Esophagus muscularis mucosa (tissue), 4 donors: ENCODE measurements around the gene MOCS3. TPM values are rescaled to one million over a fixed set of nuclear protein-coding genes. Genes with fewer than 3 reads are reported as not detected.

ENCODE experiments used
- DNase-seq: peaks from one replicate; pipeline ENCODE4 v3.0.0-alpha.2; 2017; ENCODE audit errors: extremely low spot score
- H3K27ac ChIP-seq, 4 donors: fragments of 200-600 bp; sonication (generic); replicated peaks in 1 of 4; 1 replicate in 3 of 4; 2 replicates in 1 of 4; pipeline ENCODE4 v1.5.1; 2016 to 2019; ENCODE audit warnings: mild to moderate bottlenecking in 1 of 4
- H3K27me3 ChIP-seq, 4 donors: fragments of 200-600 bp; sonication (generic); one replicate each; pipeline versions ENCODE4 v1.5.1 to v1.6.0; 2016 to 2019
- H3K36me3 ChIP-seq, 4 donors: fragments of 200-600 bp; sonication (generic); one replicate each; pipeline ENCODE4 v1.5.1; 2016 to 2019
- H3K4me1 ChIP-seq, 4 donors: fragments of 200-600 bp; sonication (generic); one replicate each; pipeline ENCODE4 v1.5.1; 2016 to 2019
- H3K4me3 ChIP-seq, 4 donors: fragments of 200-600 bp; sonication (generic); 1 replicate in 2 of 4; 2 replicates in 2 of 4; pipeline ENCODE4 v1.5.1; 2016 to 2019; ENCODE audit warnings: mild to moderate bottlenecking in 4 of 4, moderate library complexity in 1 of 4
- H3K9me3 ChIP-seq, 4 donors: fragments of 200-600 bp; sonication (generic); 1 replicate in 3 of 4; 2 replicates in 1 of 4; pipeline ENCODE4 v1.5.1; 2016 to 2019
- CTCF ChIP-seq, 3 experiments: fragments of 200-600 bp in 2 of 3; fragments of 450-650 bp in 1 of 3; sonication (generic) in 2 of 3; IDR thresholded peaks; one replicate each; pipeline ENCODE4 v1.5.1; 2017 to 2019; ENCODE audit warnings: antibody characterized with exemption in 3 of 3, mild to moderate bottlenecking in 2 of 3, moderate library complexity in 1 of 3
- EP300 ChIP-seq: sonication (generic); formaldehyde crosslinking; IDR thresholded peaks from one replicate; pipeline ENCODE4 v1.6.1; 2017; ENCODE audit warnings: antibody characterized with exemption
- POLR2A ChIP-seq: fragments of 450-650 bp; IDR thresholded peaks from one replicate; pipeline ENCODE4 v1.6.1; 2017; ENCODE audit warnings: antibody characterized with exemption, moderate library complexity, mild to moderate bottlenecking, low read depth
- POLR2AphosphoS5 ChIP-seq, 2 donors: sonication (generic); formaldehyde crosslinking; IDR thresholded peaks; one replicate each; pipeline ENCODE4 v1.6.1; 2017; ENCODE audit warnings: antibody characterized with exemption in 2 of 2
- WGBS: methylation state at CpG from one replicate; pipeline ENCODE4 v1.1.5; 2018; 5-methylcytosine and 5-hydroxymethylcytosine counted together
- intact Hi-C: fragments of 100-400 bp; cut with DNase I; formaldehyde crosslinking; loops from one replicate; pipeline ENCODE4 v1.15.1; 2023
- total RNA-seq, 4 donors: library from RNA; depleted of rRNA; stranded (reverse); fragments of >200 nt; gene quantifications; one replicate each; pipeline versions ENCODE4 v1.1.0 to v1.2.1, GENCODE V29; 2016

MOCS3 gene
- total RNA-seq, 4 donors from 2014 or later: 2.9 to 6.2 (median 4.2) TPM

DNA sequence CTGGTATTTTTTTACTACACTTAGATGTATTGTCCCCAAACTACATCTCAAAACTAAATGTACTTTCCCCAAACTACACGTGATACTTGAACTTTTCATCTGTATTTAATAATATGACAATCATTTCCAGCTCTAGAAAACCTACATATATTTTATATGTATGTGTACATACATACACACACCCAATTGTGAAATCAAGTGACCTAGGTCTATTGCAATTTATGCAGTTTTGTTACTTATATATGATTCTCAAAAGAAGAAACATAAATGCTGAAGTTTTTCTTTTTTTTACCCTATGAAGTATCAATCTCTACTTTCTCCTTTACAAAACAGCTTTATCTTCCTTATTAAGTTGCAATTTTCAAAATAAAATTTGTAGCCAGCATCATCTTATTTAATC, 32.1 kb upstream of the MOCS3 start:
- H3K4me3 ChIP-seq: no peak overlapping the region
- H3K36me3 ChIP-seq: peaks cover 0 to 21% (median 3%) of the 10 kb centered on the region in 4 donors
- no peak for DNase-seq
- TF ChIP-seq EP300 (no peak), POLR2A (no peak), CTCF (IDR thresholded peaks at IDR 0.05) (no peak), POLR2AphosphoS5 (IDR thresholded peaks at IDR 0.05) (no peak)
- H3K4me1 ChIP-seq: peaks cover 44 to 87% (median 83%) of the 10 kb centered on the region in 4 donors
- H3K27me3 ChIP-seq: peaks cover 0 to under 1% (median 0%) of the 10 kb centered on the region in 4 donors
- intact Hi-C loops: no loop called here
- no peak overlapping the region for H3K27ac ChIP-seq
- H3K9me3 ChIP-seq: no peaks in the 10 kb centered on the region
- WGBS: 33% methylated on average over 1 of the region's 1 CpG

GRCh38 chr20:50928469-50928868, 30.1 kb upstream of the MOCS3 start:
- intact Hi-C loops: no loop called here
- 73% methylated on average over 5 of the region's 5 CpGs for WGBS
- DNase-seq: no peak
- H3K4me1 ChIP-seq: peaks cover 45 to 74% (median 73%) of the 10 kb centered on the region in 4 donors
- H3K27ac ChIP-seq: peak overlapping the region in 1 of 4 donors; percentile 78
- no peak for TF ChIP-seq EP300
- no peak for TF ChIP-seq POLR2A
- TF ChIP-seq POLR2AphosphoS5 (IDR thresholded peaks at IDR 0.05): no peak
- no peak for TF ChIP-seq CTCF (IDR thresholded peaks at IDR 0.05)
- H3K36me3 ChIP-seq: peaks cover 0 to 19% (median 3%) of the 10 kb centered on the region in 4 donors
- H3K9me3 ChIP-seq: no peaks in the 10 kb centered on the region
- H3K4me3 ChIP-seq: peak overlapping the region in 1 of 4 donors; percentile 94
- H3K27me3 ChIP-seq: peaks cover 0 to 4% (median 0%) of the 10 kb centered on the region in 4 donors

DNA sequence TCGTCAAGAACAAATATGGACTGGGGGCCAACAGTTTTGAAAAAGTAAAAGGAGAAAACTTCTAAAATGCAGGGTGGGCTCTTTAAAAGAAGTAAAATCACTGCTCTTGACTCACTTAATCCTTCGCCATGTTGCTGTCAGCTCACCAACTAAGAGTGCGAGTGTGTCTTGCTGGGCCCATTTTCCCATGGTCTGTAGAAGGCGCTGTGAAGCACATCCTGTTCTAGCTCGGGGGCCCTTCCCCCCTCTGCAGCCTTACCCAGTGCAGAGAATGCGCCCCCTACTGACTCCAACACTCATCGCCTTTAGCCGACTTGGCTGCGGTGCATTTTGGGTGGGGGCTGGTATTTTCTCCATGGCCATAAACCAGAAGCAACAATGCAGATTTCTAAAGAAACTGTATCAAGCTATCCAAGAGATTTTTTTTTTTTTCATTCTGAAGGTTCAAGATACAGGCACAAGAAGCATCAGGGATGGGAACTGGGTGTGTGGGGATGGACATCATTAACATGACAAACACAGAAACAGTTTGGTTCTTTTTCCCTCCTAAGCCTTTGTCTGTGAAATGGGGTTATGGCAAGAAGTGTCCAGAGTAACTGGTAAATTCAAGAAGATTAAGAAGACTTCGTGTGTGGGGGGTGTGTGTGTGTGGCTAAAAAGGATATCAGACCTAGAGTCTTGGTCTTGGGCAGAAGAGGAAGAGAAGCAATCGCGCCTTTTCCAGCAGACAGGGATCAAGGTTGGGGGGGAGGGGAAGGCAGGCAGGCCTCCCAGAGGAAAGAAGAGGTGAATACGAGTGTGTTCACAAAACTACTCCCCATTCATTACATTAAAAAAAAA, 29.1 kb upstream of the MOCS3 start:
- H3K4me3 ChIP-seq: peak overlapping the region; percentile 73 to 94 (median 87)
- H3K27me3 ChIP-seq: peaks cover 0 to 4% (median 0%) of the 10 kb centered on the region in 4 donors
- H3K27ac ChIP-seq: peak overlapping the region; percentile 78 to 99 (median 83)
- WGBS: 9% methylated on average over 13 of the region's 13 CpGs
- H3K9me3 ChIP-seq: no peaks in the 10 kb centered on the region
- peaks cover 5 to 25% (median 10%) of the 10 kb centered on the region in 4 donors for H3K36me3 ChIP-seq
- H3K4me1 ChIP-seq: peaks cover 41 to 66% (median 62%) of the 10 kb centered on the region in 4 donors
- peak; percentile 67 to 74 for TF ChIP-seq POLR2AphosphoS5 (IDR thresholded peaks at IDR 0.05)
- peak; percentile 82 to 84 (median 83) for TF ChIP-seq CTCF (IDR thresholded peaks at IDR 0.05)
- no peak for TF ChIP-seq POLR2A
- no peak for TF ChIP-seq EP300
- peak; percentile 96 for DNase-seq
- intact Hi-C loops: loop anchor here (2.0 to 5.0 kb wide), 2 partner anchors 112 to 135 kb away; partner anchors contain the start of gene BCAS4

- peaks cover 34 to 57% (median 54%) of the 10 kb centered on the region in 4 donors for H3K4me1 ChIP-seq
- H3K4me3 ChIP-seq: peak overlapping the region; percentile 73 to 94 (median 87)
- no peak for DNase-seq
- TF ChIP-seq POLR2AphosphoS5 (IDR thresholded peaks at IDR 0.05): no peak
- TF ChIP-seq POLR2A: no peak
- no peak for TF ChIP-seq CTCF (IDR thresholded peaks at IDR 0.05)
- no peak for TF ChIP-seq EP300
- intact Hi-C loops: loop anchor here (2.0 to 5.0 kb wide), 2 partner anchors 113 to 136 kb away; partner anchors contain the start of gene BCAS4
- no peaks in the 10 kb centered on the region for H3K9me3 ChIP-seq
- H3K36me3 ChIP-seq: peaks cover 7 to 34% (median 15%) of the 10 kb centered on the region in 4 donors
- peaks cover 0 to 4% (median 0%) of the 10 kb centered on the region in 4 donors for H3K27me3 ChIP-seq
- WGBS: 2% methylated on average over 28 of the region's 79 CpGs
- H3K27ac ChIP-seq: peak overlapping the region; percentile 98 to 99 (median 98)
These were observed 28.3 kb upstream of the MOCS3 start for GRCh38 chr20:50930139-50930975.
